Kidney epithelial cell (primary cell): Measurements from ENCODE around the gene TTC8. TPM values are rescaled to one million over a fixed set of nuclear protein-coding genes. Genes with fewer than 3 reads are reported as not detected.
"Not testable (repeated sequence)": the region's sequence is repeated elsewhere in the genome, so short reads cannot be mapped to it uniquely, and the experiment has no call there.

ENCODE experiments used
- DNase-seq: peaks from one replicate; pipeline ENCODE4 v3.0.0-alpha.2; 2010; ENCODE audit warnings: low read depth
- H3K27me3 ChIP-seq: 2 replicates; pipeline ENCODE4 v1.6.0; 2011; ENCODE audit warnings: low read length; ENCODE audit not compliant: control insufficient read depth, insufficient read depth
- H3K36me3 ChIP-seq: 2 replicates; pipeline ENCODE4 v1.5.1; 2011; ENCODE audit warnings: low read length; ENCODE audit not compliant: control insufficient read depth, insufficient read depth
- H3K4me3 ChIP-seq: 2 replicates; pipeline ENCODE4 v1.5.1; 2011; ENCODE audit warnings: low read depth, mild to moderate bottlenecking, control low read depth, low read length
- CTCF ChIP-seq: IDR thresholded peaks from 2 replicates; pipeline ENCODE4 v1.5.1; 2011; ENCODE audit warnings: mild to moderate bottlenecking, moderate library complexity, low read length, control low read depth, inconsistent platforms; ENCODE audit not compliant: insufficient read depth, poor library complexity, severe bottlenecking
- total RNA-seq: library from RNA; depleted of rRNA; stranded (reverse); fragments of >200 nt; gene quantifications from 2 replicates; pipeline ENCODE4 v1.2.3, GENCODE V29; 2015

TTC8 gene
- total RNA-seq, 1 donor from 2014 or later = 18.3 TPM

DNA sequence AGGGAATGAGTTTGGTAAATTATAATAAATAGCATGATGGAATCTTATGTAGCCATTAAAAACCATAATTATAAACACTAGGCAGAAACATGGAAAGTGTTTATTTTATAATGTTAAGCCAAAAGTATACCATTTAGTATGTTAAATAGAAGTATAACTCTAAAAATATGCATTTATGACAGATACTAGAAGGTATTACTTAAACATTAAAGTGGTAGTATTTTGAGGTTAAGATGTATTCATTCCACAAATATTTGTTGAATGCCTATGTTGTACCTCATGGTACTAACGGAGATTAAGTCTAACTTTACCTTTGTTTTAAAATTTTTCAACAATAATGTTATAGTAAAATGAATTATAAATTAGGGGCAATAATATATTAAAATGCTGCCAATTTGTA is 24.1 kb downstream of the TTC8 start:
- Histone ChIP-seq H3K27me3 (no peaks in the 10 kb centered on the region), H3K36me3 (no peaks in the 10 kb centered on the region), H3K4me3 (no peak overlapping the region)
- no peak for TF ChIP-seq CTCF
- DNase-seq = no peak

DNA sequence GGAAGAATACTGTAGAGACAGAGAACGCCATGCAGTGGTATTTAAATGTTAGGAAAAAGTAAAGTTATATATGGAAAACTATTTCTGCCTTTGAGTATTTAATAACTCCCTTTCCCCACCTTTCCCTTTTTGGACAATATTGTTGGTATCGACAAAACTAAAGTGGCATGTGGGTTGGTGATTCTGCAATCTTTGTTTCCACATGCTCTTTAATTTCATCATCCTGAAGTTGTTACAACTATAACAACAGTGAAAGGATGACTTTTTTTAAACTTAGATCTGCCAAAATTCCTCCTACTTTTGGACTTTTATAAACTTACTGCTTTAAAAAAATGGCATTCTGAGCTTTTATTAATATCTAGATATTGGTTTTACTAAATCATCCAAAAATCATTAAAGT is 25.3 kb downstream of the TTC8 start:
- TF ChIP-seq CTCF = no peak
- H3K27me3 ChIP-seq = no peaks in the 10 kb centered on the region
- no peak overlapping the region for H3K4me3 ChIP-seq
- no peaks in the 10 kb centered on the region for H3K36me3 ChIP-seq
- no peak for DNase-seq

GRCh38 chr14:88851587-88851986 is 27.1 kb downstream of the TTC8 start:
- H3K36me3 ChIP-seq = no peaks in the 10 kb centered on the region
- no peaks in the 10 kb centered on the region for H3K27me3 ChIP-seq
- no peak for TF ChIP-seq CTCF
- DNase-seq = no peak
- no peak overlapping the region for H3K4me3 ChIP-seq

DNA sequence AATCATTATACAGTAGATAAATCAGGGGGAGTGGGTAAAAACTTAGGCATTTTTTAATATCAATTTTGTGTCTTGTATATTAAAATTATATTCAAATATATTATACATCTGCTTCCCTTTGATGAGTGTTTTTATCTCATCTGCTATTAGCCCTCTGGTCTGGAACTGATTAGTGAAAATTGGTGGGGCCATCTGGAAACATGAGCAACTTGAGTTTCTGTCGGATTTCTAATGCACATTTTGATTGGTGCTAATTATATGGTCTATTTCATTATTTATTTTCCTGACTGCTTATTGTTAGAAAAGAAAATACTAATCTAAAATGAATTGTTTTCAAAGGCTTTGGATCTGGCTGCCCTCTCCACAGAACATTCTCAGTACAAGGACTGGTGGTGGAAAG is 28.2 kb downstream of the TTC8 start:
- Histone ChIP-seq H3K27me3 (no peaks in the 10 kb centered on the region), H3K36me3 (no peaks in the 10 kb centered on the region), H3K4me3 (no peak overlapping the region)
- DNase-seq = no peak
- no peak for TF ChIP-seq CTCF

DNA sequence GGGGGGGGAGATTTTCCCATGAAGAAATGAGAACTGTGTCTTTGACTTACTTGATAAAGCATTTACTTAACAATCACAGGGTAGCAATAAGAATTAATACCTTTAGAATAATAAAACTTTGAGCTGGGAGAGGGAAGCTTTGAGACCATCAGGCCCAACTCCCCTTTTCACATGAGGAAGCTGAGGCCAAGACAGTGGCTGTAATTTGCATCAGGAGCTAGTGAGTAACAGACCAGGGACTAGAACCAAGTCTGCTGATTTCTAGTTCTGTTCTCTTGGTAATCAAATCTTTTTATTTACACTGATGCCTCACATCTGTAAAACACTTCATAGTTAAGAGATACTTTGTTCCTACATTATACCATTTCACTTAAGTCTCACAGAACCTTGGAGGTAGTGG is 28.7 kb downstream of the TTC8 start:
- Histone ChIP-seq H3K36me3 (no peaks in the 10 kb centered on the region), H3K4me3 (no peak overlapping the region), H3K27me3 (no peaks in the 10 kb centered on the region)
- no peak for DNase-seq
- no peak for TF ChIP-seq CTCF

GRCh38 chr14:88856786-88857366 is 32.4 kb downstream of the TTC8 start:
- no peaks in the 10 kb centered on the region for H3K27me3 ChIP-seq
- no peak for TF ChIP-seq CTCF
- DNase-seq = no peak
- no peak overlapping the region for H3K4me3 ChIP-seq
- H3K36me3 ChIP-seq = no peaks in the 10 kb centered on the region

- H3K36me3 ChIP-seq, DNase-seq, H3K27me3 ChIP-seq, H3K4me3 ChIP-seq: not testable (repeated sequence)
Measured at GRCh38 chr14:88857861-88858260, 33.4 kb downstream of the TTC8 start.

GRCh38 chr14:88859118-88859517 is 34.7 kb downstream of the TTC8 start:
- H3K36me3 ChIP-seq, H3K4me3 ChIP-seq, DNase-seq, H3K27me3 ChIP-seq: not testable (repeated sequence)
